ENCODE data around the gene SLC22A6. TPM values are rescaled to one million over a fixed set of nuclear protein-coding genes. Genes with fewer than 3 reads are reported as not detected.

The SLC22A6 gene
- polyA plus RNA-seq, 1 donor (not counting 4 experiments of a cell fraction or from before 2014, with no cell fraction given): not detected

- TF ChIP-seq CTCF (optimal IDR thresholded peaks at IDR 0.05 in 1 of 3, IDR thresholded peaks at IDR 0.05 in 1 of 3, conservative IDR thresholded peaks at IDR 0.05 in 1 of 3; ENCODE audit: extremely low read depth in 1 of 3, insufficient read depth in 2 of 3, low read length in 3 of 3) (no peak), EZH2 (IDR thresholded peaks at IDR 0.05; ENCODE audit: low read length) (no peak)
- FAIRE-seq (no peak), DNase-seq (ENCODE audit: low read depth, low spot score) (no peak)
- Histone ChIP-seq H3K4me2 (ENCODE audit: control insufficient read depth, extremely low read depth, insufficient read depth, low read depth, low read length) (no peak overlapping the region), H2AFZ (ENCODE audit: control insufficient read depth, low read length) (no peak overlapping the region), H3K79me2 (ENCODE audit: control insufficient read depth, insufficient read depth, low read length) (no peaks in the 10 kb centered on the region), H3K4me3 (ENCODE audit: control insufficient read depth in 2 of 3, extremely low read depth in 1 of 3, insufficient read depth in 2 of 3, low read depth in 1 of 3, low read length in 3 of 3) (no peak overlapping the region), H3K27me3 (ENCODE audit: control insufficient read depth, extremely low read depth, insufficient read depth, low read length) (no peaks in the 10 kb centered on the region), H3K9me3 (ENCODE audit: control insufficient read depth, low read depth, low read length) (no peaks in the 10 kb centered on the region), H3K9ac (ENCODE audit: control insufficient read depth, extremely low read depth, insufficient read depth, low read length) (no peak overlapping the region), H3K9me1 (ENCODE audit: control insufficient read depth, extremely low read depth, insufficient read depth, low read length) (no peaks in the 10 kb centered on the region), H3K4me1 (ENCODE audit: control insufficient read depth, extremely low read depth, insufficient read depth, low read length) (no peaks in the 10 kb centered on the region), H3K27ac (ENCODE audit: control insufficient read depth, insufficient read depth, low read length) (no peak overlapping the region), H3K36me3 (ENCODE audit: control insufficient read depth in 2 of 2, extremely low read depth in 1 of 2, insufficient read depth in 2 of 2, low read length in 2 of 2) (no peaks in the 10 kb centered on the region), H4K20me1 (ENCODE audit: control insufficient read depth, extremely low read depth, insufficient read depth, low read length) (no peaks in the 10 kb centered on the region)
- dilution Hi-C loops (cut with MboI; ENCODE audit: extremely low pct_ligation_motif_present, low sequenced_read_pairs): no loop called here
These were observed 22.4 kb downstream of the SLC22A6 start for GRCh38 chr11:62962391-62962790.

- DNase-seq (ENCODE audit: low read depth, low spot score) (no peak), FAIRE-seq (no peak)
- TF ChIP-seq CTCF (optimal IDR thresholded peaks at IDR 0.05 in 1 of 3, IDR thresholded peaks at IDR 0.05 in 1 of 3, conservative IDR thresholded peaks at IDR 0.05 in 1 of 3; ENCODE audit: extremely low read depth in 1 of 3, insufficient read depth in 2 of 3, low read length in 3 of 3): no peak
- TF ChIP-seq EZH2 (IDR thresholded peaks at IDR 0.05; ENCODE audit: low read length): no peak
- no peaks in the 10 kb centered on the region for H3K36me3 ChIP-seq (ENCODE audit: control insufficient read depth in 2 of 2, extremely low read depth in 1 of 2, insufficient read depth in 2 of 2, low read length in 2 of 2)
- no peak overlapping the region for H2AFZ ChIP-seq (ENCODE audit: control insufficient read depth, low read length)
- H3K27me3 ChIP-seq (ENCODE audit: control insufficient read depth, extremely low read depth, insufficient read depth, low read length): no peaks in the 10 kb centered on the region
- no peaks in the 10 kb centered on the region for H3K79me2 ChIP-seq (ENCODE audit: control insufficient read depth, insufficient read depth, low read length)
- no peaks in the 10 kb centered on the region for H3K9me1 ChIP-seq (ENCODE audit: control insufficient read depth, extremely low read depth, insufficient read depth, low read length)
- no peak overlapping the region for H3K27ac ChIP-seq (ENCODE audit: control insufficient read depth, insufficient read depth, low read length)
- no peak overlapping the region for H3K4me2 ChIP-seq (ENCODE audit: control insufficient read depth, extremely low read depth, insufficient read depth, low read depth, low read length)
- no peaks in the 10 kb centered on the region for H3K4me1 ChIP-seq (ENCODE audit: control insufficient read depth, extremely low read depth, insufficient read depth, low read length)
- H3K4me3 ChIP-seq (ENCODE audit: control insufficient read depth in 2 of 3, extremely low read depth in 1 of 3, insufficient read depth in 2 of 3, low read depth in 1 of 3, low read length in 3 of 3): no peak overlapping the region
- no peaks in the 10 kb centered on the region for H4K20me1 ChIP-seq (ENCODE audit: control insufficient read depth, extremely low read depth, insufficient read depth, low read length)
- dilution Hi-C loops (cut with MboI; ENCODE audit: extremely low pct_ligation_motif_present, low sequenced_read_pairs): no loop called here
- H3K9ac ChIP-seq (ENCODE audit: control insufficient read depth, extremely low read depth, insufficient read depth, low read length): no peak overlapping the region
- H3K9me3 ChIP-seq (ENCODE audit: control insufficient read depth, low read depth, low read length): no peaks in the 10 kb centered on the region
These were observed 23.7 kb downstream of the SLC22A6 start for GRCh38 chr11:62961017-62961570.

All from keratinocyte (primary cell).